OCI-LY1 (cell line): ENCODE measurements around the gene DGKG.

Experiments
- H2AFZ ChIP-seq: fragments of 200-600 bp; sonication (generic), shearing (Covaris generic); 2 replicates; pipeline ENCODE4 v1.6.0; 2014; ENCODE audit warnings: antibody characterized with exemption, mild to moderate bottlenecking, low read length
- H3F3A ChIP-seq: fragments of 200-600 bp; sonication (generic), shearing (Covaris generic); 2 replicates; pipeline ENCODE4 v1.6.0; 2014; ENCODE audit warnings: mild to moderate bottlenecking, antibody characterized with exemption, low read length, moderate library complexity; ENCODE audit not compliant: insufficient read depth
- H3K27ac ChIP-seq: fragments of 200-600 bp; sonication (generic); 2 replicates; pipeline ENCODE4 v1.5.1; 2014; ENCODE audit warnings: low read length, mixed run types, mild to moderate bottlenecking, low read depth; ENCODE audit not compliant: poor library complexity, severe bottlenecking
- H3K27me3 ChIP-seq: fragments of 200-600 bp; sonication (generic); 2 replicates; pipeline ENCODE4 v1.6.0; 2014; ENCODE audit warnings: antibody characterized with exemption, mild to moderate bottlenecking, low read length, moderate library complexity; ENCODE audit not compliant: insufficient read depth
- H3K36me3 ChIP-seq: fragments of 200-600 bp; sonication (generic); 2 replicates; pipeline ENCODE4 v1.6.1; 2014; ENCODE audit warnings: mild to moderate bottlenecking, antibody characterized with exemption, low read length, moderate library complexity, mixed read lengths; ENCODE audit not compliant: insufficient read depth
- H3K4me1 ChIP-seq: fragments of 200-600 bp; sonication (generic); 2 replicates; pipeline ENCODE4 v1.5.1; 2014; ENCODE audit warnings: mild to moderate bottlenecking, low read length, moderate library complexity; ENCODE audit not compliant: insufficient read depth, severe bottlenecking
- H3K4me2 ChIP-seq: fragments of 200-600 bp; sonication (generic), shearing (Covaris generic); 2 replicates; pipeline ENCODE4 v1.6.1; 2014; ENCODE audit warnings: low read length
- H3K4me3 ChIP-seq: fragments of 200-600 bp; sonication (generic); 2 replicates; pipeline ENCODE4 v1.5.1; 2014; ENCODE audit warnings: low read length, low read depth, mild to moderate bottlenecking, mixed read lengths; ENCODE audit not compliant: poor library complexity, severe bottlenecking
- H3K79me2 ChIP-seq: fragments of 200-600 bp; shearing (Covaris generic); 2 replicates; pipeline ENCODE4 v1.6.1; 2016; ENCODE audit warnings: mixed run types, low read length, mixed read lengths; ENCODE audit not compliant: insufficient read depth
- H3K9ac ChIP-seq: fragments of 200-600 bp; sonication (generic), shearing (Covaris generic); 2 replicates; pipeline ENCODE4 v1.6.1; 2014; ENCODE audit warnings: mild to moderate bottlenecking, low read length, mixed read lengths
- H3K9me2 ChIP-seq: fragments of 200-600 bp; sonication (generic), shearing (Covaris generic); 2 replicates; pipeline ENCODE4 v1.6.1; 2014; ENCODE audit warnings: low read depth, mild to moderate bottlenecking, low read length, mixed read lengths
- H3K9me3 ChIP-seq: fragments of 200-600 bp; shearing (Covaris generic); 2 replicates; pipeline ENCODE4 v1.6.1; 2014; ENCODE audit warnings: low read length, mixed read lengths
- H4K20me1 ChIP-seq: fragments of 200-600 bp; sonication (generic), shearing (Covaris generic); 2 replicates; pipeline ENCODE4 v1.6.0; 2016; ENCODE audit warnings: mild to moderate bottlenecking, low read length; ENCODE audit not compliant: insufficient read depth
- EZH2 ChIP-seq: fragments of 200-600 bp; sonication (generic), shearing (Covaris generic); IDR thresholded peaks from 2 replicates; pipeline ENCODE4 v1.8.0; 2017; ENCODE audit warnings: borderline replicate concordance, mixed run types, mild to moderate bottlenecking, antibody characterized with exemption, low read length, moderate library complexity, mixed read lengths
- TF ChIP-seq, protein P1 (sequence below): fragments of 200-600 bp; sonication (generic), shearing (Covaris generic); IDR thresholded peaks from 2 replicates; pipeline ENCODE4 v1.5.1; 2017; ENCODE audit warnings: mild to moderate bottlenecking, antibody characterized with exemption, low read length, moderate library complexity, mixed read lengths

DGKG gene

GRCh38 chr3:186362988-186363387, 954 bp upstream of the DGKG start:
- H3K9me2 ChIP-seq, result no peaks in the 10 kb centered on the region
- no peaks in the 10 kb centered on the region for H3K27me3 ChIP-seq
- no peaks in the 10 kb centered on the region for H3K36me3 ChIP-seq
- H3K4me1 ChIP-seq, result no peaks in the 10 kb centered on the region
- no peak for TF ChIP-seq EZH2
- TF ChIP-seq, protein P1, sequence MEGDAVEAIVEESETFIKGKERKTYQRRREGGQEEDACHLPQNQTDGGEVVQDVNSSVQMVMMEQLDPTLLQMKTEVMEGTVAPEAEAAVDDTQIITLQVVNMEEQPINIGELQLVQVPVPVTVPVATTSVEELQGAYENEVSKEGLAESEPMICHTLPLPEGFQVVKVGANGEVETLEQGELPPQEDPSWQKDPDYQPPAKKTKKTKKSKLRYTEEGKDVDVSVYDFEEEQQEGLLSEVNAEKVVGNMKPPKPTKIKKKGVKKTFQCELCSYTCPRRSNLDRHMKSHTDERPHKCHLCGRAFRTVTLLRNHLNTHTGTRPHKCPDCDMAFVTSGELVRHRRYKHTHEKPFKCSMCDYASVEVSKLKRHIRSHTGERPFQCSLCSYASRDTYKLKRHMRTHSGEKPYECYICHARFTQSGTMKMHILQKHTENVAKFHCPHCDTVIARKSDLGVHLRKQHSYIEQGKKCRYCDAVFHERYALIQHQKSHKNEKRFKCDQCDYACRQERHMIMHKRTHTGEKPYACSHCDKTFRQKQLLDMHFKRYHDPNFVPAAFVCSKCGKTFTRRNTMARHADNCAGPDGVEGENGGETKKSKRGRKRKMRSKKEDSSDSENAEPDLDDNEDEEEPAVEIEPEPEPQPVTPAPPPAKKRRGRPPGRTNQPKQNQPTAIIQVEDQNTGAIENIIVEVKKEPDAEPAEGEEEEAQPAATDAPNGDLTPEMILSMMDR, result no peak
- no peak overlapping the region for H3K9ac ChIP-seq
- no peak overlapping the region for H3K27ac ChIP-seq
- no peaks in the 10 kb centered on the region for H3K79me2 ChIP-seq
- no peak overlapping the region for H3K4me2 ChIP-seq
- H3F3A ChIP-seq, result no peaks in the 10 kb centered on the region
- H2AFZ ChIP-seq, result no peak overlapping the region
- H3K9me3 ChIP-seq, result no peaks in the 10 kb centered on the region
- no peaks in the 10 kb centered on the region for H4K20me1 ChIP-seq
- H3K4me3 ChIP-seq, result no peak overlapping the region

DNA sequence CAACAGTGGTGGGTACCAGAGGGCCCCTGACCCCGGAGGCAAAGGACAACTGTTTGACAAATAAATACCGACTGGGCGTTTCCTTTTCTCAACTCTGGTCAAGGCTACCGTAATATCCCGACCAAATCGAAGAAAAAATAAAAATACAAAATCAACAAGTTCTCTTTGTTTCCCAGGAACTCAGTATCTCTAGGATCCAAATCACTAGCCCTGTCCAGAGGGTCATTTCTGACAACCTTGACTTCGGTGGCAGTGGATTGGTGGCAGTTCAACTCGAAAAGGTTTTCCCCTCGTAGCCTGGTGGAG, 456 bp upstream of the DGKG start:
- Histone ChIP-seq H3K4me1 (no peaks in the 10 kb centered on the region), H3K9ac (no peak overlapping the region), H3K27me3 (no peaks in the 10 kb centered on the region), H3F3A (no peaks in the 10 kb centered on the region), H3K27ac (no peak overlapping the region), H4K20me1 (no peaks in the 10 kb centered on the region), H3K79me2 (no peaks in the 10 kb centered on the region), H3K9me2 (no peaks in the 10 kb centered on the region), H3K4me2 (peak overlapping the region; percentile 41; the same call in 1 of the 2 replicates), H3K9me3 (no peaks in the 10 kb centered on the region), H3K4me3 (peak overlapping the region; percentile 31), H2AFZ (no peak overlapping the region), H3K36me3 (no peaks in the 10 kb centered on the region)
- no peak for TF ChIP-seq EZH2
- TF ChIP-seq, protein P1, result no peak

DNA sequence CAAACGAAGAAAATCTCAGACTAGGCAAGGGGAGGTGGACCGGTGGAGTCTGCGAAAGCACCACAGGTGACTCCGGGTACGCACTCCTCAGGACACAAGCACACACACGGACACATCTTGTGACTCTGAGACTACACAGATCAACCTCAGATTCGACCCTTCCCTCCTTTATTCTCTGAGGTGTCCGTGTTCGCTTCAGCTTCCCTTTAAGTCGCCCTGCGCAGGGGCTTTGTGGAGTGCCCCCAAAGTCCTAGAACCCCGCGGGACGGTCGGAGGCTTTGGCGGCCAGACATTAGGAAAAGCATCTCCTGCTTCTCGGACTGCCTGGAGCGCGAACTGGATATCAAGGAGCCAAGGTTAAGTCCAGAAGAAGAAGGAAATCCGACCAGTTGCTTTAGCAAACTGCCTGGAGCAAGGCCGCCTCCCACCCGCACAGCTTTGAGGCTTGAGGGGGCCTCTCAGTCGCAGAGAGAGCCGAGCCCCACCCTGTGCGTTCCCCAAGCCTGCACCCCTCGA, 730 bp downstream of the DGKG start:
- no peaks in the 10 kb centered on the region for H3K27me3 ChIP-seq
- H3K79me2 ChIP-seq, result no peaks in the 10 kb centered on the region
- no peaks in the 10 kb centered on the region for H3F3A ChIP-seq
- no peak overlapping the region for H3K4me3 ChIP-seq
- H3K4me2 ChIP-seq, result no peak overlapping the region; the same call in 1 of the 2 replicates
- H4K20me1 ChIP-seq, result no peaks in the 10 kb centered on the region
- no peak overlapping the region for H2AFZ ChIP-seq
- no peaks in the 10 kb centered on the region for H3K36me3 ChIP-seq
- H3K9me2 ChIP-seq, result no peaks in the 10 kb centered on the region
- no peak overlapping the region for H3K9ac ChIP-seq
- no peak for TF ChIP-seq EZH2
- TF ChIP-seq, protein P1, result no peak
- H3K9me3 ChIP-seq, result no peaks in the 10 kb centered on the region
- no peak overlapping the region for H3K27ac ChIP-seq
- H3K4me1 ChIP-seq, result no peaks in the 10 kb centered on the region
